Bronchial epithelial cell (primary cell): ENCODE measurements around the gene CUBN. TPM values are rescaled to one million over a fixed set of nuclear protein-coding genes. Genes with fewer than 3 reads are reported as not detected.
A peak's percentile ranks its signal among the peaks of the same experiment; 100 is the strongest.

Experiments used
- DNase-seq: peaks from one replicate; pipeline ENCODE4 v3.0.0-alpha.2; 2010; ENCODE audit warnings: low read depth
- FAIRE-seq: peaks from 2 replicates; lab custom pipeline; 2011; peaks lifted over from hg19 to GRCh38; lab: Jason Lieb, UNC
- H3K27me3 ChIP-seq: 2 replicates; pipeline ENCODE4 v1.5.1; 2011; ENCODE audit warnings: low read length; ENCODE audit not compliant: control insufficient read depth, insufficient read depth
- H3K36me3 ChIP-seq: 2 replicates; pipeline ENCODE4 v1.5.1; 2011; ENCODE audit warnings: low read length; ENCODE audit not compliant: control insufficient read depth, insufficient read depth
- H3K4me3 ChIP-seq: 2 replicates; pipeline ENCODE4 v1.5.1; 2011; ENCODE audit warnings: mild to moderate bottlenecking, low read depth, low read length, control low read depth
- CTCF ChIP-seq: IDR thresholded peaks from 2 replicates; pipeline ENCODE4 v1.5.1; 2011; ENCODE audit warnings: mild to moderate bottlenecking, moderate library complexity, low read length, control low read depth, inconsistent platforms; ENCODE audit not compliant: insufficient read depth, severe bottlenecking
- total RNA-seq: library from RNA; depleted of rRNA; stranded (reverse); fragments of >200 nt; gene quantifications from 2 replicates; pipeline ENCODE4 v1.2.1, GENCODE V29; 2014

The CUBN gene
- total RNA-seq, 1 donor from 2014 or later = 0.53 TPM

GRCh38 chr10:16996530-16996964 is 133.1 kb downstream of the CUBN start:
- no peak overlapping the region for H3K4me3 ChIP-seq
- no peaks in the 10 kb centered on the region for H3K36me3 ChIP-seq
- H3K27me3 ChIP-seq = no peaks in the 10 kb centered on the region
- no peak for TF ChIP-seq CTCF
- DNase-seq = peak; percentile 22
- no peak for FAIRE-seq

- Histone ChIP-seq H3K4me3 (no peak overlapping the region), H3K36me3 (no peaks in the 10 kb centered on the region), H3K27me3 (no peaks in the 10 kb centered on the region)
- no peak for TF ChIP-seq CTCF
- no peak for DNase-seq
- FAIRE-seq = peak; percentile 28
These were observed 133.6 kb downstream of the CUBN start for GRCh38 chr10:16995867-16996529.

- FAIRE-seq = no peak
These were observed 136.4 kb downstream of the CUBN start for GRCh38 chr10:16993186-16993585.

GRCh38 chr10:16992611-16993119 is 136.9 kb downstream of the CUBN start:
- FAIRE-seq = no peak
- no peak for DNase-seq
- H3K36me3 ChIP-seq = no peaks in the 10 kb centered on the region
- H3K27me3 ChIP-seq = no peaks in the 10 kb centered on the region
- H3K4me3 ChIP-seq = no peak overlapping the region
- no peak for TF ChIP-seq CTCF

More at GRCh38 chr10:16993186-16993585, 136.4 kb downstream of the CUBN start:
- H3K36me3 ChIP-seq = no peaks in the 10 kb centered on the region
- TF ChIP-seq CTCF = no peak
- H3K4me3 ChIP-seq = no peak overlapping the region
- DNase-seq = no peak
- no peaks in the 10 kb centered on the region for H3K27me3 ChIP-seq

GRCh38 chr10:16991011-16991410 is 138.6 kb downstream of the CUBN start:
- TF ChIP-seq CTCF = no peak
- Histone ChIP-seq H3K36me3 (no peaks in the 10 kb centered on the region), H3K4me3 (no peak overlapping the region), H3K27me3 (no peaks in the 10 kb centered on the region)
- FAIRE-seq (no peak), DNase-seq (no peak)
